Calu3 (cell line): ENCODE measurements around the gene TRIM42. TPM values are rescaled to one million over a fixed set of nuclear protein-coding genes. Genes with fewer than 3 reads are reported as not detected.

Experiments used
- BruUV-seq: library from RNA; stranded (reverse); fragments of 400-500 nt; replicated peaks from 2 replicates; lab custom pipeline; 2021; lab: Mats Ljungman, UMichigan
- CTCF ChIA-PET: fragments of 300-600 bp; sonication (Branson Sonifier 250); formaldehyde crosslinking; loops from one replicate; lab custom pipeline; 2022; ENCODE audit warnings: antibody characterized with exemption; lab: Charles Lee
- DNase-seq: peaks from one replicate; pipeline ENCODE4 v3.0.0; 2022
- H3K27ac Mint-ChIP-seq: one replicate; pipeline ENCODE4 v1.8.0; 2022; ENCODE audit warnings: mixed read lengths; ENCODE audit not compliant: unreplicated experiment
- H3K27me3 Mint-ChIP-seq: one replicate; pipeline ENCODE4 v1.8.0; 2022; ENCODE audit warnings: mixed read lengths; ENCODE audit not compliant: unreplicated experiment
- H3K36me3 Mint-ChIP-seq: one replicate; pipeline ENCODE4 v1.8.0; 2022; ENCODE audit warnings: mild to moderate bottlenecking, moderate library complexity, mixed read lengths; ENCODE audit not compliant: insufficient read depth, unreplicated experiment
- H3K4me1 Mint-ChIP-seq: one replicate; pipeline ENCODE4 v1.8.0; 2022; ENCODE audit warnings: mild to moderate bottlenecking, low read depth, mixed read lengths; ENCODE audit not compliant: unreplicated experiment
- H3K4me3 Mint-ChIP-seq: one replicate; pipeline ENCODE4 v1.8.0; 2022; ENCODE audit warnings: mild to moderate bottlenecking, low read depth, moderate library complexity, mixed read lengths; ENCODE audit not compliant: unreplicated experiment
- H3K9me3 Mint-ChIP-seq: one replicate; pipeline ENCODE4 v1.8.0; 2022; ENCODE audit warnings: low read depth, mixed read lengths; ENCODE audit not compliant: unreplicated experiment
- intact Hi-C: fragments of 100-400 bp; cut with micrococcal nuclease; formaldehyde crosslinking; loops from one replicate; pipeline ENCODE4 v1.10.0; 2022; ENCODE audit not compliant: unreplicated experiment
- total RNA-seq: library from RNA; stranded (reverse); gene quantifications from 2 replicates; pipeline ENCODE4 v1.2.3, GENCODE V29; 2022
- TF ChIP-seq, protein P1 (sequence below): fragments of 200-600 bp; IDR thresholded peaks from one replicate; pipeline ENCODE4 v1.8.0; 2022; ENCODE audit warnings: antibody characterized with exemption; ENCODE audit not compliant: unreplicated experiment

The TRIM42 gene
- total RNA-seq, 1 experiment from 2014 or later = not detected

- no peak overlapping the region for H3K4me3 Mint-ChIP-seq
- H3K9me3 Mint-ChIP-seq = no peaks in the 10 kb centered on the region
- intact Hi-C loops = no loop called here
- H3K27me3 Mint-ChIP-seq = no peaks in the 10 kb centered on the region
- no peak for DNase-seq
- TF ChIP-seq, protein P1, sequence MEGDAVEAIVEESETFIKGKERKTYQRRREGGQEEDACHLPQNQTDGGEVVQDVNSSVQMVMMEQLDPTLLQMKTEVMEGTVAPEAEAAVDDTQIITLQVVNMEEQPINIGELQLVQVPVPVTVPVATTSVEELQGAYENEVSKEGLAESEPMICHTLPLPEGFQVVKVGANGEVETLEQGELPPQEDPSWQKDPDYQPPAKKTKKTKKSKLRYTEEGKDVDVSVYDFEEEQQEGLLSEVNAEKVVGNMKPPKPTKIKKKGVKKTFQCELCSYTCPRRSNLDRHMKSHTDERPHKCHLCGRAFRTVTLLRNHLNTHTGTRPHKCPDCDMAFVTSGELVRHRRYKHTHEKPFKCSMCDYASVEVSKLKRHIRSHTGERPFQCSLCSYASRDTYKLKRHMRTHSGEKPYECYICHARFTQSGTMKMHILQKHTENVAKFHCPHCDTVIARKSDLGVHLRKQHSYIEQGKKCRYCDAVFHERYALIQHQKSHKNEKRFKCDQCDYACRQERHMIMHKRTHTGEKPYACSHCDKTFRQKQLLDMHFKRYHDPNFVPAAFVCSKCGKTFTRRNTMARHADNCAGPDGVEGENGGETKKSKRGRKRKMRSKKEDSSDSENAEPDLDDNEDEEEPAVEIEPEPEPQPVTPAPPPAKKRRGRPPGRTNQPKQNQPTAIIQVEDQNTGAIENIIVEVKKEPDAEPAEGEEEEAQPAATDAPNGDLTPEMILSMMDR = no peak
- no peaks in the 10 kb centered on the region for H3K36me3 Mint-ChIP-seq
- CTCF ChIA-PET = interaction anchor here (0.6 kb wide), 1 partner anchor 61 kb away, joined by 3 read pairs; no protein-coding TSS in a partner anchor
- BruUV-seq = no TSS peak
- no peak overlapping the region for H3K27ac Mint-ChIP-seq
- H3K4me1 Mint-ChIP-seq = no peaks in the 10 kb centered on the region
These were observed 9.1 kb downstream of the TRIM42 start for GRCh38 chr3:140686948-140687347.

DNA sequence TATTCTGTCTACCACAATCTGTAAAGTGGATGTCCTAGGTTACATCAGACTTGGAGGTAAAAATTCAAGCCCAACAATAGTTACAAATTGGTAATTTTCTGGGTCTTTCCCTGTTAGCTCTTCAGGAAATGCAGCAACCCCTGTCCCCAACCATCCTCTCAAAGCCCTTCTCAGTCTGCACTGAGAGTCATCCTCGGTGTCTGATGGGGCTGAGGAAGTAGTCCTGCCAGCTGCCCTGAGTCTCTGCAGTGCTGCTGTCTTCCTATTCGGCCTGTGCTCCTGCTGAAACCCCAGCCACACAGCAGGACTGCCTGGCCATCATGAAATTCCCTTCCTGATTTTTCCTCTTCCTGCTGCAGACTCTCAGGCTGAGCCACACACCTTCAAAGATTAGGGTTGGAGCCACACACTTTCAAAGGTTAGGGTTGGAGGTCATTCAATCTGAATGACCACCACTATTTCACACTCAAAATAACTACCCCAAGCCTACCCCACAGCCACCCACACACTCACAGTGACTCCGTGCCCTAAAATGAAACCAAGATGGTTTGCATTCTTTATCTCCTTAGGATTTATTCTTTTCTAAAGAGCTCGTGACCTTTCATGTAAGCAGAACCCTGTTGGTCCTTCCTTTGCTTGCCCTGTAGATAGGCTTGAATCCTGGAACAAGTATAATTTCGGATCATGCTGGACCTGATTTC, 17.6 kb downstream of the TRIM42 start:
- H3K36me3 Mint-ChIP-seq = no peaks in the 10 kb centered on the region
- TF ChIP-seq, protein P1 = no peak
- intact Hi-C loops = no loop called here
- CTCF ChIA-PET = no interaction called here
- BruUV-seq = no TSS peak
- H3K4me1 Mint-ChIP-seq = no peaks in the 10 kb centered on the region
- DNase-seq = no peak
- no peaks in the 10 kb centered on the region for H3K27me3 Mint-ChIP-seq
- H3K9me3 Mint-ChIP-seq = peaks cover 2% of the 10 kb centered on the region
- no peak overlapping the region for H3K4me3 Mint-ChIP-seq
- H3K27ac Mint-ChIP-seq = no peak overlapping the region

DNA sequence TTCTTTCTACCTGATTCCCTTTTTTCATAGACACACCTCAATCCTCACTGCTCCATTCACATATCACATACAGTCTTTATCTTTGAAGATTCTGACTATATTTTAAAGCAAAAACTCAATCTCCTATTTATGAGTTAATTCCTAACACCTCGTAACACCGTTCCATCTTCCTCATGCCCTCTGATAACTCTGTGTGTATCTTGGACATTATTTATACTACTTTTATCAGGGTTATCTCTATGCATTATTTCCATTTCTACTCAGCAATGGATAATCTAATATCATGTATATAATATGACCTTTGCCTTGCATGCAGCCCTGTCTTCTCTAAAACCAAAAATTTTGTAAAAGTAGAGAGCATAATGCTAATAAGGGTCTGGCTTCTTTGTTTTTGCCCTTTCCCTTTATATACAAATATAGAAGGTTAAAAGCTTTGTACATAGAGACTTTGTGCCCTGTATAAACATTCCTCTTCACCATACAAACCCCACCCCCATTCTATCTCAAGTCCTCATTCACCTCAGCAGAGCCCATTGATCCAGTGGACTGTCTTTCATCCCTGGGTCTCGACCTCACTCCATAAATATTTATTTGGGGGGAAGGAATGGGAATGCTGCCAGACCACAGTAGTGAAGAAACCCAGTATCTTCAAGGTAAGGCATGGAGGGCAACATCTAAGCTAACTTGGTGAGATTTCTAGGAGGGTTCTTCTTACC, 21.8 kb downstream of the TRIM42 start:
- TF ChIP-seq, protein P1 = no peak
- Mint-ChIP-seq H3K4me1 (no peaks in the 10 kb centered on the region), H3K27me3 (no peaks in the 10 kb centered on the region), H3K36me3 (no peaks in the 10 kb centered on the region), H3K27ac (no peak overlapping the region), H3K9me3 (peaks cover 2% of the 10 kb centered on the region), H3K4me3 (no peak overlapping the region)
- intact Hi-C loops = no loop called here
- BruUV-seq = no TSS peak
- no peak for DNase-seq
- CTCF ChIA-PET = no interaction called here

GRCh38 chr3:140702281-140702680, 24.4 kb downstream of the TRIM42 start:
- TF ChIP-seq, protein P1 = no peak
- intact Hi-C loops = no loop called here
- no TSS peak for BruUV-seq
- no peak overlapping the region for H3K27ac Mint-ChIP-seq
- H3K9me3 Mint-ChIP-seq = peaks cover 7% of the 10 kb centered on the region
- H3K4me3 Mint-ChIP-seq = no peak overlapping the region
- CTCF ChIA-PET = interaction anchor here (0.6 to 1.4 kb wide), 4 partner anchors 11 to 239 kb away, joined by 3 to 4 read pairs (median 3); partner anchors contain the start of gene TRIM42
- no peaks in the 10 kb centered on the region for H3K27me3 Mint-ChIP-seq
- DNase-seq = no peak
- no peaks in the 10 kb centered on the region for H3K36me3 Mint-ChIP-seq
- H3K4me1 Mint-ChIP-seq = no peaks in the 10 kb centered on the region
